GM12801 (cell line): ENCODE data around the gene PPFIBP1.

Experiments
- CTCF ChIP-seq: IDR thresholded peaks from one replicate; pipeline ENCODE4 v1.5.1; 2011; ENCODE audit warnings: control low read depth; ENCODE audit not compliant: insufficient read length; ENCODE audit errors: extremely low read depth

PPFIBP1 gene

GRCh38 chr12:27511723-27512045 is 12.3 kb upstream of the PPFIBP1 start:
- TF ChIP-seq CTCF = no peak

GRCh38 chr12:27513155-27513824 is 10.7 kb upstream of the PPFIBP1 start:
- TF ChIP-seq CTCF = no peak

GRCh38 chr12:27515671-27516070 is 8.3 kb upstream of the PPFIBP1 start:
- no peak for TF ChIP-seq CTCF

GRCh38 chr12:27516625-27517024 is 7.4 kb upstream of the PPFIBP1 start:
- TF ChIP-seq CTCF = no peak

GRCh38 chr12:27517546-27517945 is 6.5 kb upstream of the PPFIBP1 start:
- TF ChIP-seq CTCF = no peak

- no peak for TF ChIP-seq CTCF
These were observed 5.9 kb upstream of the PPFIBP1 start for GRCh38 chr12:27517961-27518665.

- no peak for TF ChIP-seq CTCF
These were observed 2.9 kb upstream of the PPFIBP1 start for GRCh38 chr12:27521066-27521465.

- no peak for TF ChIP-seq CTCF
These were observed 2.0 kb upstream of the PPFIBP1 start for GRCh38 chr12:27521981-27522380.
